ENCODE results near the gene NDUFB10. TPM values are rescaled to one million over a fixed set of nuclear protein-coding genes. Genes with fewer than 3 reads are reported as not detected.

The NDUFB10 gene
- total RNA-seq, 1 experiment from 2014 or later: 241 TPM

GRCh38 chr16:2002406-2003230, 43.3 kb downstream of the NDUFB10 start:
- no peak for DNase-seq (ENCODE audit: low read depth, low spot score)
- in situ Hi-C loops (cut with HindIII; ENCODE audit: low pct_unique_long_range_greater_than_20kb, low sequenced_read_pairs): no loop called here

- DNase-seq (ENCODE audit: low read depth, low spot score): no peak
Observed at GRCh38 chr16:2003231-2003826, 44.0 kb downstream of the NDUFB10 start.

GRCh38 chr16:2003827-2004641, 44.7 kb downstream of the NDUFB10 start:
- in situ Hi-C loops (cut with HindIII; ENCODE audit: low pct_unique_long_range_greater_than_20kb, low sequenced_read_pairs): no loop called here
- DNase-seq (ENCODE audit: low read depth, low spot score): peak; percentile 89

More at GRCh38 chr16:2003231-2003826, 44.0 kb downstream of the NDUFB10 start:
- in situ Hi-C loops (cut with HindIII; ENCODE audit: low pct_unique_long_range_greater_than_20kb, low sequenced_read_pairs): no loop called here

GRCh38 chr16:2004795-2005517, 45.6 kb downstream of the NDUFB10 start:
- no peak for DNase-seq (ENCODE audit: low read depth, low spot score)
- in situ Hi-C loops (cut with HindIII; ENCODE audit: low pct_unique_long_range_greater_than_20kb, low sequenced_read_pairs): no loop called here

- in situ Hi-C loops (cut with HindIII; ENCODE audit: low pct_unique_long_range_greater_than_20kb, low sequenced_read_pairs): no loop called here
- peak; percentile 30 for DNase-seq (ENCODE audit: low read depth, low spot score)
Observed at GRCh38 chr16:2005646-2006045, 46.3 kb downstream of the NDUFB10 start.

- DNase-seq (ENCODE audit: low read depth, low spot score): no peak
- in situ Hi-C loops (cut with HindIII; ENCODE audit: low pct_unique_long_range_greater_than_20kb, low sequenced_read_pairs): no loop called here
Observed at GRCh38 chr16:2006317-2006716, 47.0 kb downstream of the NDUFB10 start.

GRCh38 chr16:2007081-2007836, 47.9 kb downstream of the NDUFB10 start:
- DNase-seq (ENCODE audit: low read depth, low spot score): no peak
- in situ Hi-C loops (cut with HindIII; ENCODE audit: low pct_unique_long_range_greater_than_20kb, low sequenced_read_pairs): no loop called here

GRCh38 chr16:2008009-2008526, 48.7 kb downstream of the NDUFB10 start:
- DNase-seq (ENCODE audit: low read depth, low spot score): no peak
- in situ Hi-C loops (cut with HindIII; ENCODE audit: low pct_unique_long_range_greater_than_20kb, low sequenced_read_pairs): no loop called here

- no peak for DNase-seq (ENCODE audit: low read depth, low spot score)
- in situ Hi-C loops (cut with HindIII; ENCODE audit: low pct_unique_long_range_greater_than_20kb, low sequenced_read_pairs): no loop called here
Observed at GRCh38 chr16:2008631-2009163, 49.4 kb downstream of the NDUFB10 start.

- in situ Hi-C loops (cut with HindIII; ENCODE audit: low pct_unique_long_range_greater_than_20kb, low sequenced_read_pairs): no loop called here
- DNase-seq (ENCODE audit: low read depth, low spot score): no peak
Observed at GRCh38 chr16:2009164-2009711, 49.9 kb downstream of the NDUFB10 start.

GRCh38 chr16:2009791-2010510, 50.6 kb downstream of the NDUFB10 start, which contains the start of gene ZNF598:
Gene ZNF598 (minus strand): TSS chr16:2009821.
- peak; percentile 78 for DNase-seq (ENCODE audit: low read depth, low spot score)
- in situ Hi-C loops (cut with HindIII; ENCODE audit: low pct_unique_long_range_greater_than_20kb, low sequenced_read_pairs): no loop called here

Small RNA genes within 50 kb of the gene (small RNA-seq; reads per million reads assigned to genes)
- gene AC005363.2 (0 reads per million in 2 experiments), gene SNORA10 (0 reads per million in 2 experiments), gene SNORA64 (0 reads per million in 2 experiments)

Other genes starting within 250 kb of the NDUFB10 start
- 12.2 and 12.9 TPM in 2 replicates for gene NME3, start 188.0 kb upstream of the NDUFB10 start, total RNA-seq (2014; rRNA removed; shearing (Covaris generic))
- gene EME2, start 186.7 kb upstream of the NDUFB10 start, total RNA-seq (2014; rRNA removed; shearing (Covaris generic)): 4.3 and 8.6 TPM in 2 replicates
- 102 TPM in 2 replicates for gene MRPS34, start 186.4 kb upstream of the NDUFB10 start, total RNA-seq (2014; rRNA removed; shearing (Covaris generic))
- 12.8 and 13.1 TPM in 2 replicates for gene SPSB3, start 177.0 kb upstream of the NDUFB10 start, total RNA-seq (2014; rRNA removed; shearing (Covaris generic))
- gene NUBP2, start 176.6 kb upstream of the NDUFB10 start, total RNA-seq (2014; rRNA removed; shearing (Covaris generic)): 57.9 and 58.1 TPM in 2 replicates
- gene IGFALS, start 165.8 kb upstream of the NDUFB10 start, total RNA-seq (2014; rRNA removed; shearing (Covaris generic)): not detected in 2 replicates
- 41.3 and 50.9 TPM in 2 replicates for gene HAGH, start 132.7 kb upstream of the NDUFB10 start, total RNA-seq (2014; rRNA removed; shearing (Covaris generic))
- 75.3 and 96.5 TPM in 2 replicates for gene FAHD1, start 132.3 kb upstream of the NDUFB10 start, total RNA-seq (2014; rRNA removed; shearing (Covaris generic))
- gene MEIOB, start 87.4 kb upstream of the NDUFB10 start, total RNA-seq (2014; rRNA removed; shearing (Covaris generic)): 0.48 TPM in 1 of 2 replicates, not detected in the other
- gene HS3ST6, start 41.1 kb upstream of the NDUFB10 start, total RNA-seq (2014; rRNA removed; shearing (Covaris generic)): not detected in 2 replicates
- gene MSRB1, start 16.3 kb upstream of the NDUFB10 start, total RNA-seq (2014; rRNA removed; shearing (Covaris generic)): 17.2 and 23.6 TPM in 2 replicates
- gene RPL3L, start 4.8 kb upstream of the NDUFB10 start, total RNA-seq (2014; rRNA removed; shearing (Covaris generic)): not detected in 2 replicates
- gene RPS2, start 5.3 kb downstream of the NDUFB10 start, total RNA-seq (2014; rRNA removed; shearing (Covaris generic)): 2,672 and 2,687 TPM in 2 replicates
- gene RNF151, start 7.3 kb downstream of the NDUFB10 start, total RNA-seq (2014; rRNA removed; shearing (Covaris generic)): not detected in 2 replicates
- 26.5 and 27.9 TPM in 2 replicates for gene TBL3, start 12.5 kb downstream of the NDUFB10 start, total RNA-seq (2014; rRNA removed; shearing (Covaris generic))
- gene NOXO1, start 21.9 kb downstream of the NDUFB10 start, total RNA-seq (2014; rRNA removed; shearing (Covaris generic)): not detected in 2 replicates
- gene GFER, start 24.7 kb downstream of the NDUFB10 start, total RNA-seq (2014; rRNA removed; shearing (Covaris generic)): 29.2 and 33.9 TPM in 2 replicates
- 0.37 and 1.5 TPM in 2 replicates for gene SYNGR3, start 30.4 kb downstream of the NDUFB10 start, total RNA-seq (2014; rRNA removed; shearing (Covaris generic))
- 10.4 and 10.7 TPM in 2 replicates for gene ZNF598, start 50.3 kb downstream of the NDUFB10 start, total RNA-seq (2014; rRNA removed; shearing (Covaris generic))
- 0.55 TPM in 1 of 2 replicates, not detected in the other for gene NPW, start 60.2 kb downstream of the NDUFB10 start, total RNA-seq (2014; rRNA removed; shearing (Covaris generic))
- gene NHERF2, start 67.4 kb downstream of the NDUFB10 start, total RNA-seq (2014; rRNA removed; shearing (Covaris generic)): 7.0 and 9.3 TPM in 2 replicates
- gene NTHL1, start 88.3 kb downstream of the NDUFB10 start, total RNA-seq (2014; rRNA removed; shearing (Covaris generic)): 27.0 and 31.2 TPM in 2 replicates
- 11.6 and 20.2 TPM in 2 replicates for gene TSC2, start 88.4 kb downstream of the NDUFB10 start, total RNA-seq (2014; rRNA removed; shearing (Covaris generic))
- 18.7 and 18.8 TPM in 2 replicates for gene PKD1, start 176.4 kb downstream of the NDUFB10 start, total RNA-seq (2014; rRNA removed; shearing (Covaris generic))
- 0.27 and 0.40 TPM in 2 replicates for gene RAB26, start 189.1 kb downstream of the NDUFB10 start, total RNA-seq (2014; rRNA removed; shearing (Covaris generic))
- 59.3 and 62.4 TPM in 2 replicates for gene TRAF7, start 196.2 kb downstream of the NDUFB10 start, total RNA-seq (2014; rRNA removed; shearing (Covaris generic))
- gene CASKIN1, start 237.1 kb downstream of the NDUFB10 start, total RNA-seq (2014; rRNA removed; shearing (Covaris generic)): 0.67 and 0.95 TPM in 2 replicates
- gene MLST8, start 245.9 kb downstream of the NDUFB10 start, total RNA-seq (2014; rRNA removed; shearing (Covaris generic)): 29.9 and 33.4 TPM in 2 replicates